Activated CD8-positive, alpha-beta T cell treated with anti-CD3 and anti-CD28 coated beads for 36 hours (primary cell): ENCODE measurements around the gene NAA38. TPM values are rescaled to one million over a fixed set of nuclear protein-coding genes. Genes with fewer than 3 reads are reported as not detected.
A peak's percentile ranks its signal among the peaks of the same experiment; 100 is the strongest.

Experiments used
- ATAC-seq: fragments of 200-7000 bp; cut with Tn5 transposase; one replicate; pipeline ENCODE4 v1.10.0; 2021; ENCODE audit warnings: mild to moderate bottlenecking, moderate library complexity
- CTCF ChIA-PET: fragments of 350-600 bp; sonication (Branson Sonifier 250); formaldehyde crosslinking; loops from one replicate; lab custom pipeline; 2021; ENCODE audit warnings: antibody characterized with exemption; lab: Charles Lee
- POLR2A ChIA-PET: fragments of 350-600 bp; sonication (Branson Sonifier 250); formaldehyde crosslinking; loops from one replicate; lab custom pipeline; 2021; ENCODE audit warnings: antibody characterized with exemption; lab: Charles Lee
- DNase-seq: peaks from one replicate; pipeline ENCODE4 v3.0.0-alpha.2; 2020
- H3K27ac Mint-ChIP-seq: one replicate; pipeline ENCODE4 v1.8.0; 2021; ENCODE audit warnings: mild to moderate bottlenecking, mixed read lengths
- H3K27me3 Mint-ChIP-seq: one replicate; pipeline ENCODE4 v1.8.0; 2021; ENCODE audit warnings: mixed read lengths
- H3K36me3 Mint-ChIP-seq: one replicate; pipeline ENCODE4 v1.8.0; 2021; ENCODE audit warnings: low read depth, mixed read lengths
- H3K4me1 Mint-ChIP-seq: one replicate; pipeline ENCODE4 v1.8.0; 2021; ENCODE audit warnings: low read depth, mixed read lengths
- H3K4me3 Mint-ChIP-seq: one replicate; pipeline ENCODE4 v1.8.0; 2021; ENCODE audit warnings: mild to moderate bottlenecking, moderate library complexity, mixed read lengths
- H3K9me3 Mint-ChIP-seq: one replicate; pipeline ENCODE4 v1.8.0; 2021; ENCODE audit warnings: mixed read lengths
- intact Hi-C: fragments of 100-400 bp; cut with micrococcal nuclease; formaldehyde crosslinking; loops from one replicate; pipeline ENCODE4 v1.10.0; 2022
- total RNA-seq, 2 experiments: library from RNA; stranded (reverse); gene quantifications; one replicate each; pipeline ENCODE4 v1.2.3, GENCODE V29; 2021
- TF ChIP-seq, protein P1 (sequence below): fragments of 200-600 bp; IDR thresholded peaks from one replicate; pipeline ENCODE4 v1.8.0; 2022; ENCODE audit warnings: antibody characterized with exemption, mild to moderate bottlenecking

NAA38 gene
- total RNA-seq, 2 experiments from 2014 or later: 72.8 to 77.2 TPM

DNA sequence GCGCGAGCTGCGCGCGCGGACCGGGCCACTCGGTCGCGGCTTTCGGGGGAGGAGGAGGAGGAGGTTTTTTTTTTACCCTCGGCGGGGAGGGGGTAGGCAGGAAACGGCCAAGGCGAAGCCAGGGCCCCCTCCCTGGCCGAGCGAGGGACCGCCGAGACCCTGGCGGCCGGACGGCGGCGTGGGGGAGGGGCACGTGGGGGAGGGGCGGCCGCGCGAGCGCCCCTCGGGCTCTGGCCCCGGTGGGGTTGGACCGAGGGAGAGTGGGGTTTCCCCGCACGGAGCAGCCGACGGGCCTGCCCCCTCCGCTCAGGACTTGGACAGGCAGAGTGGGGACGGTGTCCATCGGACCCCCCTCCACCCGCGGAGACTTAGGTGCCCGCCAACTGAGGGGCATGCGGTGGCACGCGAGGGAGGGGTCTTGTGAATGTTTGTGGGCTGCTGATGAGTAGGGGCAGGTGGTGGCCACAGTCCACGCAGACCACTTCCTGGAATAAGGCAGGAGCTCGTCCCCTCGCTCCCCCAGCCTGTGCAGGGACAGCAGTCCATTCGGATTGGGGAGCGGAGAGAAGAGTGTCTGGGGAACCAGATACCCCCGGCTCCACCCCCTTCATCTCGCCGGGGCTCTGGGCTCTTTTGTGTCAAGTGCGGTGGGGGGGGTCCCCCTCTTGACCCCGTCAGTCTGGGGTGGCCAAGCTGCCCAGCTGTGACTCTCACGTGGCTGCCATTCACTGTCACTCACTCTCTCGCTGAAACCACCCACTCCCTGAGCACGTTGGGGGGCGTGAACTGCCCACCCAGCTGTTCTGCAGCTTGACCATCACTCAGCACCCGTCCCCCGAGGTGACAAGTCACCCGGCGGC is 28.2 kb upstream of the NAA38 start:
- CTCF ChIA-PET: interaction anchor here (1.0 to 1.5 kb wide), 3 partner anchors 26 to 51 kb away, joined by 3 to 5 read pairs (median 4); no protein-coding TSS in a partner anchor
- Mint-ChIP-seq H3K4me1 (peaks cover 9% of the 10 kb centered on the region), H3K4me3 (no peak overlapping the region), H3K27me3 (no peaks in the 10 kb centered on the region), H3K27ac (peak overlapping the region; percentile 55), H3K9me3 (no peaks in the 10 kb centered on the region), H3K36me3 (peaks cover 18% of the 10 kb centered on the region)
- TF ChIP-seq, protein P1, sequence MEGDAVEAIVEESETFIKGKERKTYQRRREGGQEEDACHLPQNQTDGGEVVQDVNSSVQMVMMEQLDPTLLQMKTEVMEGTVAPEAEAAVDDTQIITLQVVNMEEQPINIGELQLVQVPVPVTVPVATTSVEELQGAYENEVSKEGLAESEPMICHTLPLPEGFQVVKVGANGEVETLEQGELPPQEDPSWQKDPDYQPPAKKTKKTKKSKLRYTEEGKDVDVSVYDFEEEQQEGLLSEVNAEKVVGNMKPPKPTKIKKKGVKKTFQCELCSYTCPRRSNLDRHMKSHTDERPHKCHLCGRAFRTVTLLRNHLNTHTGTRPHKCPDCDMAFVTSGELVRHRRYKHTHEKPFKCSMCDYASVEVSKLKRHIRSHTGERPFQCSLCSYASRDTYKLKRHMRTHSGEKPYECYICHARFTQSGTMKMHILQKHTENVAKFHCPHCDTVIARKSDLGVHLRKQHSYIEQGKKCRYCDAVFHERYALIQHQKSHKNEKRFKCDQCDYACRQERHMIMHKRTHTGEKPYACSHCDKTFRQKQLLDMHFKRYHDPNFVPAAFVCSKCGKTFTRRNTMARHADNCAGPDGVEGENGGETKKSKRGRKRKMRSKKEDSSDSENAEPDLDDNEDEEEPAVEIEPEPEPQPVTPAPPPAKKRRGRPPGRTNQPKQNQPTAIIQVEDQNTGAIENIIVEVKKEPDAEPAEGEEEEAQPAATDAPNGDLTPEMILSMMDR: no peak
- intact Hi-C loops: loop anchor here (5.0 kb wide), 1 partner anchor 43 kb away; no protein-coding TSS in a partner anchor
- DNase-seq (peak; percentile 70), ATAC-seq (peak; percentile 5)
- POLR2A ChIA-PET: interaction anchor here (0.7 to 1.8 kb wide), 15 partner anchors 10 to 395 kb away, joined by 3 to 16 read pairs (median 4); partner anchors contain the start of genes NAA38 and RNF227

DNA sequence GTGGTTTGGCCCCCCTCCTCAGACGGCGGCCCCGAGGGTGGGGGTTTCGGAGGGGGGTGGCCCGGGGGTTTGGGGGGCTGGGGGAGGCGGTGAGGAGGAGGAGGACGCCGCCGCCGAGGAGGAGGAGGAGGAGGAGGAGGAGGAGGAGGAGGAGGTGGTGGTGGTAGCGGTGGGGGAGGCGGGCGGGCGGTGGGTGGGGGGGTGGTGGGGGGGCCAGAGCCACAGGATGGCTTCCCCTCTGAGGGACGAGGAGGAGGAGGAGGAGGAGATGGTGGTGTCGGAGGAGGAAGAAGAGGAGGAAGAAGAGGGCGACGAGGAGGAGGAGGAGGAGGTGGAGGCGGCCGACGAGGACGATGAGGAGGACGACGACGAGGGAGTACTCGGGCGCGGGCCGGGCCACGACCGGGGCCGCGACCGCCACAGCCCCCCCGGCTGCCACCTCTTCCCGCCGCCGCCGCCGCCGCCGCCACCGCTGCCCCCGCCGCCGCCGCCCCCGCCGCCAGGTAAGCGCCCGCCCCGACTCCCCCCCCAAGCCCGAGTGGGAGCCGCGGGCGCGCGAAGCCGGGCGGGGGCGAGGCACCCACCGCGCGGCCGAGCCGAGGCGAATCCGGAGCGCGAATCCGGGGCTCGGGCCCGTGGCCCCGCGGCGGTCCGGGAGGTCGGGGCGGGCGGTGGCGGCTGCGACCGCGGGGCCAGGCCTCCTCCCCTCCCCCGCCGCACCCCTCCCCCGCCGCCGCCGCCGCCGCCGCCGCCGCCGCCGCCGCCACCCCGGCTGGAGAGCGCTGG is 27.4 kb upstream of the NAA38 start:
- ChIA-PET CTCF (no interaction called here), POLR2A (interaction anchor here (1.7 kb wide), 1 partner anchor 199 kb away, joined by 3 read pairs; no protein-coding TSS in a partner anchor)
- peaks cover 6% of the 10 kb centered on the region for H3K4me1 Mint-ChIP-seq
- no peaks in the 10 kb centered on the region for H3K27me3 Mint-ChIP-seq
- peak overlapping the region; percentile 69 for H3K4me3 Mint-ChIP-seq
- intact Hi-C loops: loop anchor here (5.0 kb wide), 1 partner anchor 42 kb away; no protein-coding TSS in a partner anchor
- no peaks in the 10 kb centered on the region for H3K9me3 Mint-ChIP-seq
- H3K36me3 Mint-ChIP-seq: peaks cover 10% of the 10 kb centered on the region
- ATAC-seq (no peak), DNase-seq (peak; percentile 30)
- TF ChIP-seq, protein P1: no peak
- H3K27ac Mint-ChIP-seq: peak overlapping the region; percentile 83

DNA sequence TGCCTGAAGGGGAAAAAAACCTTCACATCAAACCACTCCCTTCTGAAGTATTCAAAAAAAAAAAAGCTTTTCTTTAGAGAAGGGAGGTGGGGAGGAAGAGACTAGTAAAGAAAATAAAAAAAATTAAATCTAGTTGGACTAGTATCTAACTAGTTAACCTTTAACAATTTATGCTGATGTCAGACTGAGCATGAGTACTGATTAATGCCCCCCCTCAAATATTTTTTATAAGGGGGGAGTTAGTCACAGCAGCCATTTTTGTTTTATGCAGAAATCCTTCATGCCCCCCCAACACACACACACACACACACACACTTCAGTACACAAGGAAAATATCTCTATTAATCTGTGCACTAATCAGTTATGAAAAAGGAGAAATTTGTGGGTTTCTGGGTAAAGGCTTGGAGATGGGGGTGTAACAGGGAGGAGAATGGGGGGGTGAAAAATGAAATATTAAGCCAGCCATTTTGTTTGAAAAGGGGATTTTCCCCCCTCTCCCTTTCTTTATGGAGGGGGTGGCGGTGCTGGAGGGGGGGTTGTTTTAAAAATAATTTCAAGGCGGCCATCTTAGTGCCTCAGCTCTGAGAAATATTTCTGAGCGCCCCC is 26.5 kb upstream of the NAA38 start:
- peak overlapping the region; percentile 88 for H3K27ac Mint-ChIP-seq
- peak overlapping the region; percentile 70 for H3K4me3 Mint-ChIP-seq
- DNase-seq (peak; percentile 72), ATAC-seq (no peak)
- H3K36me3 Mint-ChIP-seq: peaks cover 5% of the 10 kb centered on the region
- intact Hi-C loops: no loop called here
- H3K4me1 Mint-ChIP-seq: no peaks in the 10 kb centered on the region
- POLR2A ChIA-PET: interaction anchor here (0.6 to 2.1 kb wide), 6 partner anchors 11 to 125 kb away, joined by 3 to 12 read pairs (median 5); partner anchors contain the start of gene NAA38
- no peaks in the 10 kb centered on the region for H3K9me3 Mint-ChIP-seq
- CTCF ChIA-PET: interaction anchor here (1.0 to 2.1 kb wide), 4 partner anchors 13 to 106 kb away, joined by 3 to 10 read pairs (median 6); no protein-coding TSS in a partner anchor
- no peaks in the 10 kb centered on the region for H3K27me3 Mint-ChIP-seq
- TF ChIP-seq, protein P1: no peak

DNA sequence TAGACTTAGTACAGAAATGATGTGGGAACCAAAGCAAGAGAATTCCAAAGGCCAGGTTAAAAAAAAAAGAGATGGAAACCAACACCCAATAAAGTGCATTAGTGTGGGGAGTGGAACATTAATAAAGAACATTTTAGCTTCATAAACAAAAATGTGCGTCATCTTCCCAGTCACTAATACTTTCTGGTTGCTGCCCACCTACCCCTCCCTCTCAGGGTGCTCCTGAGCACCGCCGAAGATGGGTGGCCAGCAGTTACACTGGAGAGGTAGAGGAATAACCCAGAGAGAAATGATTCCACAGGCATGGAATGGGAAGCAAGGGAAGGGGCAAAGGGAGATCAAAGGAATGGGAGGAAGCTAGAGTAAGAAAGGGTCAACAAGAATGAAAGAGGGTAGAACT is 25.3 kb upstream of the NAA38 start:
- Mint-ChIP-seq H3K27me3 (no peaks in the 10 kb centered on the region), H3K4me3 (no peak overlapping the region), H3K4me1 (no peaks in the 10 kb centered on the region), H3K27ac (no peak overlapping the region), H3K9me3 (no peaks in the 10 kb centered on the region), H3K36me3 (peaks cover 5% of the 10 kb centered on the region)
- POLR2A ChIA-PET: interaction anchor here (0.9 to 2.1 kb wide), 3 partner anchors 9 to 26 kb away, joined by 4 to 12 read pairs (median 8); partner anchors contain the start of gene NAA38
- intact Hi-C loops: no loop called here
- CTCF ChIA-PET: interaction anchor here (0.7 to 2.1 kb wide), 6 partner anchors 12 to 107 kb away, joined by 3 to 10 read pairs (median 3); no protein-coding TSS in a partner anchor
- no peak for ATAC-seq
- no peak for DNase-seq
- TF ChIP-seq, protein P1: no peak
